ENCODE measurements around the gene FAM81B.

- no peak for TF ChIP-seq CTCF (IDR thresholded peaks at IDR 0.05)
- TF ChIP-seq EZH2phosphoT487 (IDR thresholded peaks at IDR 0.05): no peak
- TF ChIP-seq EZH2 (IDR thresholded peaks at IDR 0.05): no peak
These were observed 31.7 kb downstream of the FAM81B start for GRCh38 chr5:95422838-95423237.

Measured in neural progenitor cell (in vitro differentiated cells).